H54 (cell line): ENCODE measurements around the gene STK38.

ENCODE experiments used
- DNase-seq: peaks from one replicate; pipeline ENCODE4 v3.0.0; 2011; ENCODE audit warnings: low spot score, mixed read lengths; ENCODE audit not compliant: insufficient read length
- FAIRE-seq: peaks from 3 replicates; lab custom pipeline; 2011; peaks lifted over from hg19 to GRCh38; lab: Jason Lieb, UNC
- POLR2A ChIP-seq: IDR thresholded peaks from 2 replicates; pipeline ENCODE4 v1.6.1; 2011; ENCODE audit warnings: low read depth, mild to moderate bottlenecking, low read length

Gene STK38

GRCh38 chr6:36523936-36524499, 23.3 kb downstream of the STK38 start:
- DNase-seq (no peak), FAIRE-seq (no peak)
- TF ChIP-seq POLR2A, result no peak

- DNase-seq (no peak), FAIRE-seq (no peak)
- TF ChIP-seq POLR2A, result no peak
Observed at GRCh38 chr6:36523451-36523850, 23.8 kb downstream of the STK38 start.

GRCh38 chr6:36519352-36519751, 27.9 kb downstream of the STK38 start:
- TF ChIP-seq POLR2A, result no peak
- DNase-seq (no peak), FAIRE-seq (no peak)

- no peak for FAIRE-seq
- DNase-seq, result no peak
- TF ChIP-seq POLR2A, result no peak
Observed at GRCh38 chr6:36517408-36517807, 29.9 kb downstream of the STK38 start.

GRCh38 chr6:36516988-36517387, 30.3 kb downstream of the STK38 start:
- TF ChIP-seq POLR2A, result no peak
- FAIRE-seq, result no peak

GRCh38 chr6:36516559-36516958, 30.7 kb downstream of the STK38 start:
- no peak for TF ChIP-seq POLR2A
- DNase-seq (no peak), FAIRE-seq (no peak)

More at GRCh38 chr6:36516988-36517387, 30.3 kb downstream of the STK38 start:
- DNase-seq, result no peak

- no peak for FAIRE-seq
- no peak for DNase-seq
- no peak for TF ChIP-seq POLR2A
Observed at GRCh38 chr6:36515844-36516243, 31.4 kb downstream of the STK38 start.

- DNase-seq (no peak), FAIRE-seq (no peak)
- no peak for TF ChIP-seq POLR2A
Observed at GRCh38 chr6:36514554-36515456, 32.5 kb downstream of the STK38 start.

- TF ChIP-seq POLR2A, result no peak
- FAIRE-seq (no peak), DNase-seq (no peak)
Observed at GRCh38 chr6:36510365-36510764, 36.9 kb downstream of the STK38 start.

- no peak for FAIRE-seq
- DNase-seq, result no peak
- no peak for TF ChIP-seq POLR2A
Observed at GRCh38 chr6:36508532-36508931, 38.7 kb downstream of the STK38 start.

GRCh38 chr6:36506611-36507010, 40.7 kb downstream of the STK38 start:
- FAIRE-seq, result no peak

GRCh38 chr6:36505744-36506534, 41.3 kb downstream of the STK38 start:
- TF ChIP-seq POLR2A, result no peak
- DNase-seq, result no peak
- no peak for FAIRE-seq

More at GRCh38 chr6:36506611-36507010, 40.7 kb downstream of the STK38 start:
- DNase-seq, result no peak
- no peak for TF ChIP-seq POLR2A

GRCh38 chr6:36504982-36505381, 42.3 kb downstream of the STK38 start:
- TF ChIP-seq POLR2A, result no peak
- FAIRE-seq, result no peak
- DNase-seq, result no peak

GRCh38 chr6:36504181-36504580, 43.1 kb downstream of the STK38 start:
- TF ChIP-seq POLR2A, result no peak
- DNase-seq, result no peak
- no peak for FAIRE-seq
